GM12891 (cell line): ENCODE results near the gene LYRM4.

Experiments used
- PAX5 ChIP-seq: IDR thresholded peaks from 2 replicates; pipeline ENCODE4 v1.6.1; 2011; ENCODE audit warnings: low read length, moderate library complexity, mild to moderate bottlenecking; ENCODE audit not compliant: insufficient read depth, severe bottlenecking
- POLR2A ChIP-seq: IDR thresholded peaks from 2 replicates; pipeline ENCODE4 v1.6.1; 2011; ENCODE audit warnings: low read depth, low read length, control low read depth

DNA sequence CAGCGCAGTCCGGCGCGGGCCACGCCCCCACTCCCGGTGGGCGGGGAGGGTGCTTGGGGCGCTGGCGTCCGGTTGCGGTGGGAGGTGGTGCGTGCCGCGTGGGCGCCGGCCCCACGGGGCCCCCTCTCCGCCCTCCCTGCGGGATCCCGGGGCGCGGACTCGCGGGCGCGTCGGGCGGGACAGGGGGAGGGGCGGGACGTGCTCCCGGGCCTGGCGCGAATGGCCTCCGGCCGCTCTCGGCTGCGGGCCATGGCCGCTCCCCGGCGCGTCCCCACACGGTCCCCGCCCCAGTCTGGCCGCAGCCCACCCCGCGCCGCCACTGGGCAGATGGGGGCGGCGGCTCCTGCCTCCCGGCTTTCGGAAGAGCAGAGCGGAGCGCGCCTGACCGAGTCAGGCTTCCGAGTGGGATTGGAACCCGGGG, 176.4 kb downstream of the LYRM4 start:
- TF ChIP-seq POLR2A (no peak), PAX5 (no peak)
